H1 (cell line): ENCODE measurements around the gene SSTR5. TPM values are rescaled to one million over a fixed set of nuclear protein-coding genes. Genes with fewer than 3 reads are reported as not detected.

Experiments
- BRCA1 ChIP-seq: IDR thresholded peaks from 2 replicates; pipeline ENCODE4 v1.6.1; 2012; ENCODE audit warnings: low read depth, low read length, improper control_type of control experiment
- CBX8 ChIP-seq: fragments of 300-800, 300-1000 bp; sonication (generic); IDR thresholded peaks from 2 replicates; pipeline ENCODE4 v1.7.1; 2016; ENCODE audit warnings: low read depth, low read length, borderline replicate concordance
- CHD2 ChIP-seq: IDR thresholded peaks from 2 replicates; pipeline ENCODE4 v1.6.1; 2012; ENCODE audit warnings: low read length, improper control_type of control experiment
- FOSL1 ChIP-seq: IDR thresholded peaks from 2 replicates; pipeline ENCODE4 v1.6.1; 2011; ENCODE audit warnings: mild to moderate bottlenecking, low read depth, low read length, moderate library complexity; ENCODE audit not compliant: insufficient read depth
- GABPA ChIP-seq: IDR thresholded peaks from 2 replicates; pipeline ENCODE4 v1.6.1; 2011; ENCODE audit warnings: mild to moderate bottlenecking, low read length, moderate library complexity, borderline replicate concordance; ENCODE audit not compliant: insufficient read depth
- JUND ChIP-seq: IDR thresholded peaks from 2 replicates; pipeline ENCODE4 v1.6.1; 2011; ENCODE audit warnings: mild to moderate bottlenecking, improper control_type of control experiment, low read length
- KDM4A ChIP-seq: IDR thresholded peaks from one replicate; pipeline ENCODE4 v1.7.1; 2012; ENCODE audit warnings: low read depth, mild to moderate bottlenecking, moderate library complexity, low read length, inconsistent platforms; ENCODE audit not compliant: severe bottlenecking
- MAFK ChIP-seq: IDR thresholded peaks from 2 replicates; pipeline ENCODE4 v1.6.1; 2012; ENCODE audit warnings: low read depth, mild to moderate bottlenecking, improper control_type of control experiment, low read length
- NANOG ChIP-seq: IDR thresholded peaks from 2 replicates; pipeline ENCODE4 v1.6.1; 2011; ENCODE audit warnings: low read length, low read depth, mild to moderate bottlenecking, inconsistent platforms; ENCODE audit not compliant: insufficient read depth, poor library complexity, severe bottlenecking
- POU5F1 ChIP-seq: IDR thresholded peaks from 2 replicates; pipeline ENCODE4 v1.6.1; 2011; ENCODE audit warnings: low read depth, mild to moderate bottlenecking, low read length, moderate library complexity
- RAD21 ChIP-seq, 2 experiments: IDR thresholded peaks in 1 of 2; conservative IDR thresholded peaks in 1 of 2; 2 replicates each; pipeline ENCODE4 v1.6.1; 2011; ENCODE audit warnings: low read depth in 2 of 2, low read length in 2 of 2, improper control_type of control experiment in 1 of 2, inconsistent platforms in 1 of 2, mild to moderate bottlenecking in 1 of 2, moderate library complexity in 1 of 2
- RBBP5 ChIP-seq: IDR thresholded peaks from 2 replicates; pipeline ENCODE4 v1.7.1; 2012; ENCODE audit warnings: low read depth, mild to moderate bottlenecking, inconsistent platforms, low read length, moderate library complexity, borderline replicate concordance
- RXRA ChIP-seq: IDR thresholded peaks from 2 replicates; pipeline ENCODE4 v1.6.1; 2011; ENCODE audit warnings: low read depth, mild to moderate bottlenecking, low read length, moderate library complexity; ENCODE audit not compliant: insufficient read depth
- SAP30 ChIP-seq: fragments of 300-600 bp; sonication (generic); IDR thresholded peaks from 2 replicates; pipeline ENCODE4 v1.7.1; 2012; ENCODE audit warnings: low read length, moderate library complexity, mild to moderate bottlenecking, inconsistent platforms; ENCODE audit not compliant: insufficient read depth, insufficient replicate concordance
- SP1 ChIP-seq: IDR thresholded peaks from 2 replicates; pipeline ENCODE4 v1.6.1; 2011; ENCODE audit warnings: low read depth, low read length
- SUZ12 ChIP-seq: fragments of 200-600 bp; sonication (generic); IDR thresholded peaks from 2 replicates; pipeline ENCODE4 v1.6.1; 2012; ENCODE audit warnings: mild to moderate bottlenecking, inconsistent platforms, low read length, moderate library complexity, mixed read lengths
- TBP ChIP-seq: IDR thresholded peaks from 2 replicates; pipeline ENCODE4 v1.6.1; 2011; ENCODE audit warnings: low read depth, low read length, improper control_type of control experiment
- polyA plus RNA-seq, 7 experiments: library from polyadenylated mRNA; depleted of rRNA in 3 of 7; stranded (reverse) in 5 of 7; unstranded in 2 of 7; fragments of >200 nt in 5 of 7; fragments of 200-250 nt in 2 of 7; gene quantifications; 1 replicate in 5 of 7; 2 replicates in 1 of 7; 4 replicates in 1 of 7; pipeline versions ENCODE4 v1.2.1 to v1.2.3, GENCODE V29; 2011 to 2013; ENCODE audit warnings: missing spikeins in 2 of 7, mixed read lengths in 2 of 7
- total RNA-seq: library from RNA; stranded (reverse); fragmentation: NEBNext Ultra II Directional; extraction: Animal tissue kit (Norgen Biotek cat#: 25700); gene quantifications from 2 replicates; pipeline ENCODE4 v1.2.1, GENCODE V29; 2021
- TF ChIP-seq, protein P1 (sequence below): IDR thresholded peaks from 2 replicates; pipeline ENCODE4 v1.6.1; 2012; ENCODE audit warnings: inconsistent platforms
- TF ChIP-seq, protein P2 (sequence below), 3 experiments: IDR thresholded peaks; 1 replicate in 2 of 3; 2 replicates in 1 of 3; pipeline versions ENCODE4 v1.5.1 to v1.6.1; 2011; ENCODE audit warnings: low read length in 3 of 3, mild to moderate bottlenecking in 3 of 3, inconsistent platforms in 2 of 3, low read depth in 1 of 3, moderate library complexity in 1 of 3; ENCODE audit not compliant: insufficient read depth in 1 of 3; ENCODE audit errors: control extremely low read depth in 1 of 3
- TF ChIP-seq, protein P3 (sequence below): IDR thresholded peaks from 2 replicates; pipeline ENCODE4 v1.6.1; 2012; ENCODE audit warnings: inconsistent platforms

Gene SSTR5
- total and polyA plus RNA-seq, 2 of the 8 experiments (the other 6 are each of a cell fraction or from before 2014, with no cell fraction given), result 0.56 to 0.60 TPM

GRCh38 chr16:1102921-1103635 is 30.5 kb downstream of the SSTR5 start (continued):
- TF ChIP-seq, protein P1, sequence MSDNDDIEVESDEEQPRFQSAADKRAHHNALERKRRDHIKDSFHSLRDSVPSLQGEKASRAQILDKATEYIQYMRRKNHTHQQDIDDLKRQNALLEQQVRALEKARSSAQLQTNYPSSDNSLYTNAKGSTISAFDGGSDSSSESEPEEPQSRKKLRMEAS, result peak; percentile 88
- TF ChIP-seq CBX8 (no peak), SP1 (no peak), FOSL1 (no peak), NANOG (no peak), BRCA1 (no peak), GABPA (peak; percentile 28; the same call in 1 of the 2 replicates), TBP (no peak), KDM4A (peak; percentile 95), RAD21 (IDR thresholded peaks at IDR 0.05 in 1 of 2, conservative IDR thresholded peaks at IDR 0.05 in 1 of 2; ENCODE audit: low read depth in 2 of 2, low read length in 2 of 2) (peak; percentile 64 to 79), RXRA (no peak), CHD2 (no peak), POU5F1 (no peak), SUZ12 (no peak), RBBP5 (no peak), SAP30 (no peak), JUND (no peak), MAFK (no peak)
- TF ChIP-seq, protein P2, sequence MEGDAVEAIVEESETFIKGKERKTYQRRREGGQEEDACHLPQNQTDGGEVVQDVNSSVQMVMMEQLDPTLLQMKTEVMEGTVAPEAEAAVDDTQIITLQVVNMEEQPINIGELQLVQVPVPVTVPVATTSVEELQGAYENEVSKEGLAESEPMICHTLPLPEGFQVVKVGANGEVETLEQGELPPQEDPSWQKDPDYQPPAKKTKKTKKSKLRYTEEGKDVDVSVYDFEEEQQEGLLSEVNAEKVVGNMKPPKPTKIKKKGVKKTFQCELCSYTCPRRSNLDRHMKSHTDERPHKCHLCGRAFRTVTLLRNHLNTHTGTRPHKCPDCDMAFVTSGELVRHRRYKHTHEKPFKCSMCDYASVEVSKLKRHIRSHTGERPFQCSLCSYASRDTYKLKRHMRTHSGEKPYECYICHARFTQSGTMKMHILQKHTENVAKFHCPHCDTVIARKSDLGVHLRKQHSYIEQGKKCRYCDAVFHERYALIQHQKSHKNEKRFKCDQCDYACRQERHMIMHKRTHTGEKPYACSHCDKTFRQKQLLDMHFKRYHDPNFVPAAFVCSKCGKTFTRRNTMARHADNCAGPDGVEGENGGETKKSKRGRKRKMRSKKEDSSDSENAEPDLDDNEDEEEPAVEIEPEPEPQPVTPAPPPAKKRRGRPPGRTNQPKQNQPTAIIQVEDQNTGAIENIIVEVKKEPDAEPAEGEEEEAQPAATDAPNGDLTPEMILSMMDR (IDR thresholded peaks at IDR 0.05; ENCODE audit: control extremely low read depth in 1 of 3, insufficient read depth in 1 of 3, low read depth in 1 of 3, low read length in 3 of 3), result peak; percentile 62 to 90 (median 78)
- TF ChIP-seq, protein P3, sequence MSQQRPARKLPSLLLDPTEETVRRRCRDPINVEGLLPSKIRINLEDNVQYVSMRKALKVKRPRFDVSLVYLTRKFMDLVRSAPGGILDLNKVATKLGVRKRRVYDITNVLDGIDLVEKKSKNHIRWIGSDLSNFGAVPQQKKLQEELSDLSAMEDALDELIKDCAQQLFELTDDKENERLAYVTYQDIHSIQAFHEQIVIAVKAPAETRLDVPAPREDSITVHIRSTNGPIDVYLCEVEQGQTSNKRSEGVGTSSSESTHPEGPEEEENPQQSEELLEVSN, result peak; percentile 67; the same call in 1 of the 2 replicates
